ENCODE data around the gene ASMT.

DNA sequence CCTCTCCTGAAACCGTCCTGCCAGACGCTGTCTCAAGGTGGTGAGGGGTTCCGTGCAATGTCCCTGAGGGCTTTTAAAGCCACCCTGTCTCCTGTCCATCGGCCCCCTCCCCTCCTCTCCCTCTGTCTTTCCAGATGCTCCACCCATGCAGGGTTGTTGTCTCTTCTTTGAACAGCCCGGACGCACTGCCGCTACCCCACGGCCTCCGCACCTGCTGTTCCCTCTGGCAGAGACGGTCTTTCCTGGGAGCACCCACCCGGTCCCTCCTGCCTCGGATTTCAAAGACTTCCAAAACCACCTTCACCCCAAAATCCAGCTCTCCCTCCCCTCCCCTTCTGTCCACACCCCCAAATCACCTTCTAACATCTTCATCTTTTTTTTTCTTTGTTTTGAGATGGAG, 4.1 kb upstream of the ASMT start:
- TF ChIP-seq EP300 (IDR thresholded peaks at IDR 0.05; ENCODE audit: borderline replicate concordance): no peak
- TF ChIP-seq EGR1 (IDR thresholded peaks at IDR 0.05): no peak
- TF ChIP-seq CREB1 (IDR thresholded peaks at IDR 0.05; ENCODE audit: low read depth): no peak
- no peak for TF ChIP-seq NFIC (IDR thresholded peaks at IDR 0.05)
- TF ChIP-seq, protein P1, sequence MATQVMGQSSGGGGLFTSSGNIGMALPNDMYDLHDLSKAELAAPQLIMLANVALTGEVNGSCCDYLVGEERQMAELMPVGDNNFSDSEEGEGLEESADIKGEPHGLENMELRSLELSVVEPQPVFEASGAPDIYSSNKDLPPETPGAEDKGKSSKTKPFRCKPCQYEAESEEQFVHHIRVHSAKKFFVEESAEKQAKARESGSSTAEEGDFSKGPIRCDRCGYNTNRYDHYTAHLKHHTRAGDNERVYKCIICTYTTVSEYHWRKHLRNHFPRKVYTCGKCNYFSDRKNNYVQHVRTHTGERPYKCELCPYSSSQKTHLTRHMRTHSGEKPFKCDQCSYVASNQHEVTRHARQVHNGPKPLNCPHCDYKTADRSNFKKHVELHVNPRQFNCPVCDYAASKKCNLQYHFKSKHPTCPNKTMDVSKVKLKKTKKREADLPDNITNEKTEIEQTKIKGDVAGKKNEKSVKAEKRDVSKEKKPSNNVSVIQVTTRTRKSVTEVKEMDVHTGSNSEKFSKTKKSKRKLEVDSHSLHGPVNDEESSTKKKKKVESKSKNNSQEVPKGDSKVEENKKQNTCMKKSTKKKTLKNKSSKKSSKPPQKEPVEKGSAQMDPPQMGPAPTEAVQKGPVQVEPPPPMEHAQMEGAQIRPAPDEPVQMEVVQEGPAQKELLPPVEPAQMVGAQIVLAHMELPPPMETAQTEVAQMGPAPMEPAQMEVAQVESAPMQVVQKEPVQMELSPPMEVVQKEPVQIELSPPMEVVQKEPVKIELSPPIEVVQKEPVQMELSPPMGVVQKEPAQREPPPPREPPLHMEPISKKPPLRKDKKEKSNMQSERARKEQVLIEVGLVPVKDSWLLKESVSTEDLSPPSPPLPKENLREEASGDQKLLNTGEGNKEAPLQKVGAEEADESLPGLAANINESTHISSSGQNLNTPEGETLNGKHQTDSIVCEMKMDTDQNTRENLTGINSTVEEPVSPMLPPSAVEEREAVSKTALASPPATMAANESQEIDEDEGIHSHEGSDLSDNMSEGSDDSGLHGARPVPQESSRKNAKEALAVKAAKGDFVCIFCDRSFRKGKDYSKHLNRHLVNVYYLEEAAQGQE (IDR thresholded peaks at IDR 0.05; ENCODE audit: low read depth): no peak
- TF ChIP-seq TAF1 (IDR thresholded peaks at IDR 0.05; ENCODE audit: low read depth): no peak
- TF ChIP-seq MAX (IDR thresholded peaks at IDR 0.05): no peak
- no peak for TF ChIP-seq CEBPB (IDR thresholded peaks at IDR 0.05)
